GM19324 (cell line): ENCODE measurements around the gene DDC.
"Not testable (repeated sequence)": the region's sequence is repeated elsewhere in the genome, so short reads cannot be mapped to it uniquely, and the experiment has no call there.

Experiments
- ATAC-seq: cut with Tn5 transposase; IDR thresholded peaks from one replicate; pipeline ENCODE4 v1.9.1; 2021; ENCODE audit warnings: mild to moderate bottlenecking, moderate library complexity; ENCODE audit not compliant: unreplicated experiment, low FRiP score

Gene DDC

DNA sequence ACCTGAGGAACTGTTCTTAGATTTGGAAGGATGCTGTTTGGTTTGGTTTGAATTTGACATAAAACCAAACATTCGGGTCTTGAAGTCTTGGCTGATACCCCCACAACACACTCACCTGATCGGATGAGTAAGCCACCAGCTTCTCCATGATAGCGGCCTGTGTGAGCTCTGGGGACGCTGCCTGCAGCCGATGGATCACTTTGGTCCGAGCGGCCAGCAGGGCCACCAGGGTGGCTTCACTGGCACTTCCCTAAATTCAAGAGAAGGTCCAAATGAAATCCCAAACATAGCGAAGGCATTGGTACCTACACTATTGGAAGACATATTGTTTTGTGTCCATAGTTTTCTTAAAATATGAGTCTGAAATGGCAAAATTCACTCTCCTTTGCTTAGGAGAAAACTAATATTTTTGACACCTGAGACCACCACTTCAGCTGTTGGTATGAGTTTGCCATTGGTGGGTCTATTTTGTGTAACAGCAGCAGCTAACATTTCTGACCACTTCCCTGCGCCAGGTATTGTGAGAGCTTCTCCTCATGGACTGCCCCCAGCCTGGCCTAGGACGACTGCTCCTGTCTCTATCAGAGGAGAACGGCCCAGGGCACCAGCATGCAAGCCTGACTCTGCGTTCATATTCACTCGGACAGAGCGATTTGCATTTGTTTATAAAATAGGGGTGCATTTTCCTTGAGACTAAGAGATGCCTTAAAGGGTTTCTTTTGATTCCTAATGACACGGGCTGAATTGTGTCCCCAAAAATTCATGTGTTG is 35.9 kb downstream of the DDC start:
- ATAC-seq: no peak

DNA sequence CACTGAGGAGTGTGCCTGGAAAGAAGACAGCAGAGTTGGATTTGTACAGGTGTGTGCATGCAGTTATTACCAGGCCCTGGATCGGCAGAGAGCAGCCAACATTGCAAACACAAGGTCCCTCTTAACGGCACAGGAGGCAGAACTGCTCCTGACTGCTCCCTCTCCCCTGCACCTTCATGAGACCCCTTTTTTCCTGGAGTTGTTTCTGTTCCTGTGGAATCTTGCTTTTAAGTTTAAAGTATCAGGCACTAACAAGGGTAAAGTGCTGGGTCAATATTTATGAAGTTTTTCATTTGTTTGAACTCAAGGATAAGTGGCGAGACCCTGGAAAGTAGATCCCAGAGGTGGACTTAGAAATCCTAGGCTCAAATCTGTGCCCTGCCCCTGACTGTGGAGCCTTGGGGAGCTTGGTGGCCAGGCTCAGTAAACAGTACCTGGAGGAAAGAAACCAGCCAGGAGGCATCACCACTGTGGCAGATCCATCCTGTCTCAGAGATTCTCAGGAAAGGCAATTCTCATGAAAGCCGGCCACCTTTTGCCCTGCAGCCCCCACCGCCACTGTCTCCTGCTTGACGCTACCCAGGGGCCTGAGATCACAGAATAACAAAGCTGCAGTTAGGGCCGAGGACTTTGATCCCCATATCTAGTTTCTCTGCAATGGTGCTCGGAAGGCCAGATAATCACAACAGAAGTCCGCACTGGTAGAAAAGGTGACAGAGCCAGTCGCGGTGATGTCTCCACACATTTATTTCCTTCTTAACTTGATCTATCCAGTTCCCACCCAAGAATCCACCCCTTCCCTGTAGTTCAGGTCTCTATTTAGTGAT is 36.7 kb downstream of the DDC start:
- no peak for ATAC-seq

DNA sequence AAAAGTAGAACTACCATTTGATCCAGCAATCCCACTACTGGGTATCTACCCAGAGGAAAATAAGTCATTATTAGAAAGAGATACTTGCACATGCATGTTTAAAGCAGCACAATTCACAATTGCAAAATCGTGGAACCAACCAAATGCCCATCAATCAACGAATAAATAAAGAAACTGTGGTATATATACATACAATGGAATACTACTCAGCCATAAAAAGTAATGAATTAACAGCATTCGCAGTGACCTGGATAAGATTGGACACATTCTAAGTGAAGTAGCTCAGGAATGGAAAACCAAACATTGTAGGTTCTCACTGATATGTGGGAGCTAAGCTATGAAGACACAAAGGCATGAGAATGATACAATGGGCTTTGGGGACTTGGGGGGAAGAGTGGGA is 45.9 kb downstream of the DDC start:
- not testable (repeated sequence) for ATAC-seq

DNA sequence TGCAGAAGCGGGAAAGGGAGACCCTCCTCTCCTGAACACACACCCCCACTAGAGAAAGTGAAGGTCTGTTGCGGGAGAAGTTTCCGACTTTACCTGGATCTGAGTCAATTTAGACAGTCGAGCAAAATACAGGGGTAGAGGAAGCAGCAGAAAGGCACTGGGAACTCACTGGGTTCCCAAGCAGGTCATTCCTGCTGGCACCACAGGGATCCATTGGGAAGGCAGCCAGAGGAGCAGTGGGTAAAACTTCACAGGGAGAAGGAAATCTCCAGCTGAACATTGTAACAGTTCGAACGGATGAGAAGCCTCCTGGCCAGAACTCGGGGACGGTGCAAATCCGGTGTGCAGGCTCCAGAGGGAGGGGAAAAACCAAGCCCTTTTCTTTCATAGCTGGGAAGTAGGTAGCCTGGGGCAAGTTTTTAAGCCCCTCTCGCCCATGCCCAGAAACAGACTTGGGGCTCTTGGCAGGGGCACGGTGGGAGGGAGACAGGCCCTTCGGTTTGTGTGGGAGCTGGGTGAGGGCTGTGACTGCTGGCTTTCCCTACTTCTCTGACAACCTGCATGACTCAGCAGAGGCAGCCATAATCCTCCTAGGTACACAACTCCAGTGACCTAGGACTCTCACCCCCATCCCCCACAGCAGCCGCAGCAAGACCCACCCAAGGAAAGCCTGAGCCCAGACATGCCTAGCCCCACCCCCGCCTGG is 51.9 kb downstream of the DDC start:
- ATAC-seq: no peak

DNA sequence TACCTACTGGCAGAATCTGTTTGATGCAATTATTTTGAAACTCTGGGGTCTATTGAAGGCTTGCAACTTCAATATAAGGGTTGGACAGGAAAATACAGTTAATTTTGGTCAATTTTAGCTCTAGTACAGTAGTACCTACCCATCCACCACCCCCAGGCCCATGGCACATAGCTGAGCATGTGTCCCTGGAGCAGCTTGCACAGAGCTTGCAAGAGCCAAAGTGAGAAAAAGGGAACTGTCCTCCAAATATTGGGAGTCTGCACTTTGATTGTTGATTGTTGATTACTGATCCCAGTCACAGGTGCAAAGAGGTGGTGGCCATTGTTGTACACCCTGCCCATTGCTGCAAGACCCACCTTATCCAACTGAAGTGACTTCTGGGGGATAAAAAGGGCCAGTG is 52.8 kb downstream of the DDC start:
- no peak for ATAC-seq

DNA sequence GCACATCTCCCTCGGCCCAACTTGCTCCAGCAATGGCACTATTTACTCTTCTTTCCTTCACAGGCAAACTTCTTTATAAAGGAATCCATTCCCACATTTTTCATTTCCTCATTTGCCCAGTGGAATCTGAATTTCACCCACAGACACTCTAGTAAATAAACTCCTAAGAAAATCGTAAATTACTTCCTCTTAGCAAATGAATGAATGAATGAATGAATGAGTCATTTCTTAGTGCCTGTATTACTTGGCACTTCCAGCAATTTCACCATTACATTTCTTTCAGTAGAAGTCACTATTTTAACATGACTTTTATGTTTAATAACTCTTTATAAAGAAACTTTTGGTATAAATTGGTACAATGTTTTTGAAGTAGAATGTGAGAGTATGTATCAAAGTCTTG is 55.7 kb downstream of the DDC start:
- no peak for ATAC-seq

DNA sequence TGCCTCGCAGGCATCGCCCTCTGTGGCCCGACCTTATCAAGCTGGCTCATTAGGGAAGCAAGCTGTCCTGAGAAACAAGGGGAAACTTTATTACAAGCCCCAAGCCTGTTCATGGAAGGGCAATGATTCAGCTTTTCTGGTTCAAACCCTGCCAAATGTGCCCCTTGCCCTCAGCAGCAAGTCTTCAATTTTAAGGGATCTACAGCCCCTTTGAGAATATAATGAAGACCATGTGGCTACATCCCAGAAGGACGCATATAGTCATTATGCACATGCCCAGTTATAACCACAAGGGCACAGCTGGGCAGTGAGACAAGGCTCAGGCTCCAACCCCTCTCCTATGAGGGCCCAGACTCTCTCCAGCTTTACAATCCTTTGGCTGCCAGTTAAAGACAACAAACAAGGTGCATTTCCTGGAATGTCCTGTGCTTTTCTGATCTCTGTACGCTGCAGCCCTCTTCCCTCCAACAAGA is 56.7 kb downstream of the DDC start:
- no peak for ATAC-seq

DNA sequence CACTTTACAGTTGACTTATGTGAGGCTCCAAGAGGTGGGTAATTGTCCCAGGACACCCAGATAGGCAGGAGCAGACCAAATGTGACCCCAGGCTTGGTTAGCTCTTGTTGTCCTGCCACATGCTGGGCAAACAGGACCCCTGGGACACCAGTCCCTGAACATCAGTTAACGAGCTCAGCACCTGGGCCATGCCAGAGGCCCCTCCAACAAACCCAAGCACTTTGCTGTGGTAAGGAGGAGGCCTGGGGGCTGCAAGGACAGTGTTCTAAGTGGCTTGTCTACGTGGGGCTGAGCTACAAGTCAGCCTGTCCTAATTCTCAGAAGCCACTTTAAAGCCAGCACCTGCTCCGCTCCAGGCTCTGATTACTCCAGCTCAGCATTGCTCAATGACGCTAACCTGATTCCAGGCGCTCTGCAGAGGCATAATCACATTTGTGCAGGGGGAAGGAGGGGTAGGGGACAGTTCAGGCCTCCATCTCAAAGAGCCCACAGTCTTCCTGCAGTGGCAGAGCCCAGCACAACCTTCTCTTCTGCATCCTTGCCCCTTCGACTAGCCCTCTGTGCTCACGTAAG is 57.2 kb downstream of the DDC start:
- ATAC-seq: no peak

DNA sequence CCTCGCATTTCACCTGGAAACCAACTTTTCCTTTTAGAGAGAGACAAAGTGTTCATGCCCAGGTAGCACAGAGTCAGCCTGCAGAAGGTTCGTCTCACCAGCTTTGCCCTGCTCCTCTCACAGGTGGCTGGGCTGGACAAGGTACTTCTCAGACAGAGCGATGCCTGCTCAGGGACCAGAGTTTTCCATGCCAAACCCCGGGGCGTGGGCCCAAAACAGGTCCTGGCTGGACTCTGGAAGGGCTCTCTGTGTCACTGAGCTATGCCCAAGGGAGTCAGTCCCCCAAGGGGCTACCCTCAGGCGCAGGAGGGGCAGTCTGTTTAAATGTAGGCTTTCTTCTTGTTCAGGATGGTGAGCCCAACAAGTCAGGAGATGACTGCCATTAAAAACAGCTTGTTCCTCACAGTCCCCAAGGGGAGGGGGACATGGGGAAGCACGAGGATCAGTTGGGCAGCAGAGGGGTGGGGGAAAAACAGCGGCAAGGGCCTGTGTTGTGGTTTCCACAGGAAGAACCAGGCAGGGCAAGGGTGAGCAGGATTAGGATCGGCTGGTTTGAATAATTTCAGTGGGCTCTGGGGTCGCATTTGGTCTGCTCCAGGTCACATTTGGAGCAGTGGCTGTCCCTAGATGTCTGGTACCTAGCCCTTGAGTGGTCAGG is 59.5 kb downstream of the DDC start:
- no peak for ATAC-seq

DNA sequence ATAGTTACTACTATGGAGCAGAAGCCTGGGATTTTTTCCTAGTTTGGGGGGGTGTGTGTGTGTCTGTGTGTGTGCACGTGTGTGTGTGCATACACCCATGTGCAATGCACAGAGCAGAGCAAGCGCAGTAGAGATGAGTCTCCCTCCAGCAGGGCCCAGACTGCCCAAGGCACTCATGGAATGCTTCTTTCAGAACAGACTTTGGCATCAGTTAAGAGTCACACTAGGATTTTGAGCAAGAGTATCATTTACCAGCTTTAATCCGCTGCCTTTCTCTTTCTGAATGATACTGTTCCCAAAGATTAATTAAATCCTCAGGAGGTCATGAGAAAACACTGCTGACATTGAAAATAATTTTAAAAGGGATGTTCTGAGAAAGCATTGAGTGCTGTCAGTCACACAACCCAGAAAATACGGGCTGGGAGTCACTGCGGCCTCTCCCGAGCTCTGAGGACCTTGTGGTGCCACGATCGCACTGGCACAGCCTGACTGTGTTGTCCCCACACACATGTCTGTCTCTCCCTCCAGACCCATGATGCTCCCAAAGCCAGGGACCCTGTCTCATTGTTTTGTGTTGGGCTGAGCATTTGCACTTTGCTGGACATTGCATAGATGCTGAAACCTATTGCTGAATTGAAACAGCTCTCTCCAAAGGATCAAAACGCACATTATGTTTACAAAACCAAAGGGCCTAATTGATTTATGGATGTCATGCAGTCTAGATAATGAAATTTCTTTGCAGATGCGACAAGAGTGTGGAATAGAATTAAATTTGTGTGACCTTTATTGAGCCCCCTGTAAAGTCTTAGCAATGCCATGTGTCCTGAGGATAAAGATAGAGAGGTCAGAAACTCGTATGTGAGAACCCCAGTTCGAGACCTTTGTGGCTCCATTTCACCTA is 60.3 kb downstream of the DDC start:
- ATAC-seq: no peak

DNA sequence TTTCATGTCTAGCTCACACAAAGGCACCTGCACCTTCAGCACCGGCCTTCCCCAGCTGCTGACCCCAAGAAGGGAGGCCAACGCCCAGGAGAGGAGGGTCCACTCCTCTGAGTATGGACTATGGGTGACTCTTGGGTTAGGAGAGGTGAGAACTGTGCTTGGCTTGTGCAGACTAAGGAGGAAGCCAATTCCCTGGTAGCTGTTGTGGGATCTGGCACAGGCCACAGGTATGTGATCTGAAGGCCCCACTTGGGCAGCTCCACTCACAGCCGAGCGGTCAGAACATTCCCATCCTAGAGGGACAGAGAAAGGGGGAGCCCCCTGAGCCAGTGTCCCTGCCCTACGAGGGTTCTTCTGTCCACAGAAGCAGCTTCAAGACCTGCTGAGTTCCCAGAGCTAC is 62.3 kb downstream of the DDC start:
- no peak for ATAC-seq

DNA sequence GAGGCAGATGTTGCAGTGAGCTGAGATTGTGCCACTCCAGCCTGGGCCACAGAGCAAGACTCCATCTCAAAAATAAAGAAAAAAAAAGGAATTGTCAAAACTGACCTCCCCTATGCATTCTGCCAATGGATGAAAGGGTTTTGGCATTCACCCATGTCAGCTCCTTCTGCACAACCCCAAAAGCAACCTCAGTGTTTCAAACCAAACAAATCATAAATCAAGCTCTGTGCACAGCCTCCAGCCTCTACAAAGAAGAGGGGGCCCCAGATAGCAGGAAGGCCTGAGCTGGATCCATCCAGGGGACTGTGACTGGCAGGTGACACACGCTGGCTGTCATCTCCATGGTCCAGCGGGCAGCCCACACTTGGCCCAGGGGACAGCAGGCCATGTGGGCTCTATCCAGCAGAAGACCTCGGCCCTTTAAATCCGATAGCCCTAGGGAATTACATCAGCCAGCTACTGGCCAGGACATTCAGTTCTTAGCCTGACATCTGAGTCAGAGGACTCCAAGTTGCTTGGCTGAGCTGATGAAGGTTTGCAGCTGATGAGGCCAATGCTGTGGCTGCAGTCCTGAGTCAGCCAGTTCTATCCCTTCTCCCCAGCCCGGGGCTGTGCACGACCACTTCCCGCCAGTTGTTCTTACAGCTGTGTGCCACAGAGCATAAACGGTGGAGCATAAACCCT is 63.1 kb downstream of the DDC start:
- no peak for ATAC-seq

DNA sequence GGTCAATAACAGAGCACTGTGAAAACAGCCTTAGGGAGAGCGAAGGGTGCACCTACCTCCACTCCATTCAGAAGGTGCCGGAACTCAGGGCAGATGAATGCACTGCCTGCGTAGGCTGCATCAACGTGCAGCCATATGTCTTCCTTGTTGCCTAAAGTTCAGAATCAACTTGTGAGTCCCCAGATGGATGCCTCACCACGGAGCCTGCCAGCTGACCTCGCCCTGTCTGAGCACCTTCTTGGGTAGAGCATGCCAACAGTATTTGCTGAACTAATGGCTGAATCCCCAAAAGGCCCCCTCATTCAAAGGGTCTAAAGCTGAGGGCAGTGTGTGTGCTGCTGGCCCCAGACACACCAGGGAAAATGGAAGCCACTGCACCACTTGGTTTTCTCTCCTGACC is 66.1 kb downstream of the DDC start:
- no peak for ATAC-seq

DNA sequence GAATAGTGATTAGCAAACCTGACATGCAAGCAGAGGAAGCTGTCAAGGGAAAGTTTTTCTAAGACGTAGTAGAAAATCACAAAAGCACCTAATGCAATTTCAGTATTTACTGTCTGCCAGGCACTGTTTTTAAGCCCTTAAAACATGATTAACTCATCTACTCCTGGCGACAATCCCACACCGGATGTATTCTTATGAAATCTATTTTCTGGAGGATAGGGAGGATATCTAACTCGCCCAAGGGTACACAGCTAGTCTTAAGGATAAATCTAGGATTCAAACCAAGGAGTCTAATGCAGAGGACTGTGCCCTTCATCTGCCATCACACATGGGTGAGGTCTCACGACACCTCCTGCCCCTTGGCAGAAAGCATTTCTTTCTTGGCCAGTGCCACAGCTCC is 67.2 kb downstream of the DDC start:
- ATAC-seq: no peak

DNA sequence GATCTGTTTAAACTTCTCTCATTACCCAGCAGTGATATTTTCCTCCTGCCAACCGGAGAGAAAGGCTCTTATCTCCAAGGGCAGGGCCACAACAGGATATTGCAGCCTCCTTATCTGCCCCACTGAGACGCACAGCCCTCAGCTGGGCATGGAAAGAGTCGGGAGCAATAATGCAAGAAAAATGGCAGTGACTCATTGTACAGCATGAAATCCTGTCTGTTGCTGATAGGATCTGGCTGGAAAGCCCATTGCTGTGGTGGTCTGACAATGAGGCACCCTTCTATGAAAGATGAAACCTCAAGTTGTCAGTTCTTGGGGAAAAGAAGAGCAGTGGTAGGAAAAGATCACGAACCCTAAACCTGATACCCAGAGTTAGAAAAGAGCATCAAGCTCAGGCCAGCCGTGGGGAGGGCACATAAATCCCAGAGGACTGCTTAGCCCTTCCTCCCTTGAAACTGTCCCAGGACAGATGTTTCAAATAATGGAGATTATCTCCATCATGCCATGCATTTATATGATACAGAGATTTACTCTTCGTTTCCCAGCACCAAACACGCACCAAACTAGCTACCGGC is 68.0 kb downstream of the DDC start:
- ATAC-seq: no peak

DNA sequence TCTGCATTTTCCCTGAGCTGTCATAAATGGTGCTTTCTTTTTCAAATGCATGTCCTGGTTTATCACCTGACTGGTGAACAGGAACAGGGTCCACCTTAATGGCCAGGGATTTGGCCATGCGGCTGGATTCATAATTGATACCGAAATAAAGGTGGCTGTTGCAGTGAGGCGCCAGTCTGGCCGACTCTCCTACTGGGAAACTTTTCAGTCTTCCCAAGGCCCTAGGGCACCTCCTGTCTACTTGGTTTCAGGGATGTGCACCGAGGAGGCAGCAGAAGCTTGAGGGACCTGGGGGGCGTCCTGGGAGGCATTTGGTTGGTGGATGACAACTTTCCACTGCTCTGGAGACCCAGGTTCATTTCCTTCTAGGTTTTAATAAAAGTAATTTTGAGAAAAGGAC is 68.6 kb downstream of the DDC start:
- ATAC-seq: no peak

DNA sequence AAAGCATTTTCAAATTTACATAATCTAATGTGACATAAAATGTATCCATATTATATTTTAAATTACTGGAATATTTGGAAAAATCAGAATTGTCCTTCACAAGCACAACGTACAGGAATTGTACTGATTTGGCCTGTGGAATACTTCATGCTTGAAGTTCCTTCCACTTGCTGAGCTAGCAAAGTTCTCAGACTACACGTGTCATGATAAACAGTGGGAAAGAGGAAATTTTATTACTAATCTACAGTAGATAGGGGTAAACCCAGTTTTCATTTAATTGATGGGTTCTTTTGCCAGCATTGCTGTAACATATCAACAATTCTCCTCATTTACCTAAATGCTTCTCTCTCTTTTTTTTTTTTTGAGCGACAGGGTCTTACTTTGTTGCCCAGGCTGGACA is 69.5 kb downstream of the DDC start:
- no peak for ATAC-seq

DNA sequence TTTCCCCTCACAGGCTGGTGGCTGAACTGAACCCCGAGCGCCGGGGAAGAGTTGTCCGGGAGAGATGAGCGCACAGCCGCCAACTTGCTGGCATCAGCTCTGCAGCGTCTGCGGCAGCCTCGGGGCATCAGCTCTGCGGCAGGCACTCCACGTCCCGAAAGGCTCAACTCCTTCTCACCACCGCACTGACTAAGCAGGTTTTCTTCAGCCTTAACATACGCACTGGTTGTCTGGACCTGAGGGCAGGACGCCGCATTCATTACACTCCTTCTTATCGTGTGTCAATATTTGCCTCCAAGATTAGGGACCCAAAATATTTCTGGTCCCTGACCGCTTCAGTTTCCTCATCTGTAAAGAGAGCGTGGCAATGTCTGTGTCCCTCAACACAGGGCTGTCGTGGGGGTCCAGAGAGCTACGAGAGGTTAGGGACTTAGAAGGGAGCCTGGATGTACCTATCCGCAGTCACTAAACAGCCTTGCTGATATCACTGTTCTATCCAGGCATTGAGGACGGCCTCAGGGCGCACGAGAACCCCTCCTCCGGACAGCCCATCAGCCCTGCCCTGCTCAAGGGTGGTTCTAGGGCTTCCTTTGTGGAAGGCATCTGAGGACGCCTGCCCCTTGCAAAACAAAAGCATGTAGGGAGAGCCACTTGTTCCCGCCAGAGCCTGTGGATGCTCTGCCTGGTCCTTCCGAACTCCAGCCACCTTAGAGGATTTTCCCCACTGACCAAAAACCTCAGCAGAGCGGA is 72.3 kb downstream of the DDC start:
- no peak for ATAC-seq
